HCT116 (cell line): ENCODE results near the gene KHK. TPM values are rescaled to one million over a fixed set of nuclear protein-coding genes. Genes with fewer than 3 reads are reported as not detected.

Experiments used
- ATAC-seq: fragments of 200-7000 bp; cut with Tn5 transposase; 2 replicates; pipeline ENCODE4 v1.9.1; 2020; ENCODE audit warnings: mild to moderate bottlenecking, moderate library complexity
- BruUV-seq: library from RNA; stranded (reverse); fragments of 400-500 nt; replicated peaks from 2 replicates; lab custom pipeline; 2021; lab: Mats Ljungman, UMichigan
- CTCF ChIA-PET: fragments of 300-600 bp; sonication (Branson Sonifier 250); formaldehyde crosslinking; loops from one replicate; lab custom pipeline; 2021; ENCODE audit warnings: antibody characterized with exemption; lab: Charles Lee
- POLR2A ChIA-PET: fragments of 300-600, 350-600 bp; sonication (Branson Sonifier 250); formaldehyde crosslinking; loops from one replicate; lab custom pipeline; 2021; ENCODE audit warnings: antibody characterized with exemption; lab: Charles Lee
- RAD21 ChIA-PET, 2 experiments: fragments of 300-600 bp; sonication (Branson Sonifier 250); formaldehyde crosslinking; loops; one replicate each; lab custom pipeline; 2023; ENCODE audit warnings: low total read pairs in 2 of 2; ENCODE audit not compliant: uncharacterized antibody in 2 of 2, unreplicated experiment in 2 of 2, low non-redundant PET in 1 of 2; lab: Charles Lee
- DNase-seq: peaks from one replicate; pipeline ENCODE4 v3.0.0-alpha.2; 2010; ENCODE audit warnings: low read depth, low spot score
- H2AFZ ChIP-seq: fragments of 200-600 bp; shearing (Covaris generic), sonication (generic); 2 replicates; pipeline ENCODE4 v1.6.1; 2017; ENCODE audit warnings: low read depth, mixed run types, mixed read lengths, antibody characterized with exemption, low read length; ENCODE audit not compliant: poor library complexity, severe bottlenecking
- H3K27ac ChIP-seq: 2 replicates; pipeline ENCODE4 v1.5.1; 2012; ENCODE audit warnings: low read depth, low read length
- H3K27me3 ChIP-seq: fragments of 200-600 bp; sonication (generic); 2 replicates; pipeline ENCODE4 v1.6.1; 2016; ENCODE audit warnings: mixed run types, low read length, mixed read lengths; ENCODE audit not compliant: insufficient read depth
- H3K36me3 ChIP-seq, 2 experiments: fragments of 200-500 bp in 1 of 2; fragments of 200-600 bp in 1 of 2; sonication (Bioruptor generic) in 1 of 2; sonication (generic) in 1 of 2; 2 replicates each; pipeline versions ENCODE4 v1.5.1 to v1.6.1; 2014 to 2016; ENCODE audit warnings: low read length in 2 of 2, inconsistent platforms in 1 of 2, mixed read lengths in 1 of 2, mixed run types in 1 of 2; ENCODE audit not compliant: insufficient read depth in 2 of 2, control insufficient read depth in 1 of 2
- H3K4me1 ChIP-seq, 2 experiments: fragments of 200-600 bp in 1 of 2; sonication (generic) in 1 of 2; 2 replicates each; pipeline versions ENCODE4 v1.5.1 to v1.6.1; 2012 to 2017; ENCODE audit warnings: low read length in 2 of 2, inconsistent platforms in 1 of 2, mild to moderate bottlenecking in 1 of 2, mixed read lengths in 1 of 2, mixed run types in 1 of 2, moderate library complexity in 1 of 2; ENCODE audit not compliant: insufficient read depth in 2 of 2, control insufficient read depth in 1 of 2
- H3K4me2 ChIP-seq: fragments of 200-600 bp; sonication (generic); 2 replicates; pipeline ENCODE4 v1.6.1; 2017; ENCODE audit warnings: mixed run types, low read length, mixed read lengths
- H3K4me3 ChIP-seq, 2 experiments: fragments of 200-600 bp in 1 of 2; sonication (generic) in 1 of 2; replicated peaks in 1 of 2; 2 replicates each; pipeline ENCODE4 v1.5.1; 2011 to 2016; ENCODE audit warnings: low read length in 2 of 2, control low read depth in 1 of 2, low read depth in 1 of 2, mild to moderate bottlenecking in 1 of 2, mixed read lengths in 1 of 2, mixed run types in 1 of 2
- H3K79me2 ChIP-seq: fragments of 200-600 bp; sonication (generic); 2 replicates; pipeline ENCODE4 v1.6.1; 2017; ENCODE audit warnings: mild to moderate bottlenecking, mixed run types, low read length, moderate library complexity, mixed read lengths; ENCODE audit not compliant: insufficient read depth
- H3K9ac ChIP-seq: fragments of 200-600 bp; sonication (generic); 2 replicates; pipeline ENCODE4 v1.6.1; 2016; ENCODE audit warnings: low read length, mixed read lengths
- H3K9me2 ChIP-seq: fragments of 200-600 bp; sonication (generic), shearing (Covaris generic); 2 replicates; pipeline ENCODE4 v1.6.1; 2017; ENCODE audit warnings: mixed run types, mild to moderate bottlenecking, moderate library complexity; ENCODE audit not compliant: insufficient read depth
- H3K9me3 ChIP-seq, 2 experiments: fragments of 200-500 bp in 1 of 2; fragments of 200-600 bp in 1 of 2; sonication (Bioruptor generic) in 1 of 2; sonication (generic) in 1 of 2; 2 replicates each; pipeline ENCODE4 v1.6.1; 2014 to 2017; ENCODE audit warnings: low read length in 2 of 2, mixed read lengths in 2 of 2, inconsistent platforms in 1 of 2, low read depth in 1 of 2, mild to moderate bottlenecking in 1 of 2, mixed run types in 1 of 2, moderate library complexity in 1 of 2; ENCODE audit not compliant: control insufficient read depth in 1 of 2, insufficient read depth in 1 of 2
- H4K20me1 ChIP-seq: fragments of 200-600 bp; sonication (generic), shearing (Covaris generic); 2 replicates; pipeline ENCODE4 v1.6.1; 2017; ENCODE audit warnings: mixed run types, mild to moderate bottlenecking, moderate library complexity; ENCODE audit not compliant: insufficient read depth
- CBX3 ChIP-seq: IDR thresholded peaks from 2 replicates; pipeline ENCODE4 v1.6.1; 2012; ENCODE audit warnings: low read depth
- EGR1 ChIP-seq: IDR thresholded peaks from 2 replicates; pipeline ENCODE4 v1.6.1; 2012; ENCODE audit warnings: low read depth
- ELF1 ChIP-seq: IDR thresholded peaks from 2 replicates; pipeline ENCODE4 v1.6.1; 2012; ENCODE audit warnings: low read depth, borderline replicate concordance
- EZH2 ChIP-seq: fragments of 200-600 bp; sonication (generic); IDR thresholded peaks from 2 replicates; pipeline ENCODE4 v1.6.1; 2017; ENCODE audit warnings: antibody characterized with exemption, mixed run types
- FOSL1 ChIP-seq: IDR thresholded peaks from 2 replicates; pipeline ENCODE4 v1.6.1; 2012; ENCODE audit warnings: low read depth
- POLR2A ChIP-seq: IDR thresholded peaks from 2 replicates; pipeline ENCODE4 v1.7.0; 2011; ENCODE audit warnings: borderline replicate concordance; ENCODE audit not compliant: insufficient read depth, insufficient read length; ENCODE audit errors: extremely low read depth
- POLR2AphosphoS5 ChIP-seq: IDR thresholded peaks from 2 replicates; pipeline ENCODE4 v1.6.1; 2011; ENCODE audit warnings: mild to moderate bottlenecking, low read depth, low read length, moderate library complexity
- SIN3A ChIP-seq: IDR thresholded peaks from 2 replicates; pipeline ENCODE4 v1.6.1; 2012; ENCODE audit warnings: low read depth
- SP1 ChIP-seq: IDR thresholded peaks from 2 replicates; pipeline ENCODE4 v1.6.1; 2012; ENCODE audit warnings: low read depth
- SRF ChIP-seq: IDR thresholded peaks from 2 replicates; pipeline ENCODE4 v1.6.1; 2012; ENCODE audit warnings: low read depth
- TCF7L2 ChIP-seq: IDR thresholded peaks from 2 replicates; pipeline ENCODE4 v1.7.0; 2011; ENCODE audit warnings: borderline replicate concordance, inconsistent platforms; ENCODE audit not compliant: insufficient read depth, insufficient read length; ENCODE audit errors: extremely low read depth
- YY1 ChIP-seq: IDR thresholded peaks from 2 replicates; pipeline ENCODE4 v1.6.1; 2011; ENCODE audit warnings: low read length, low read depth, moderate library complexity, mild to moderate bottlenecking; ENCODE audit not compliant: insufficient replicate concordance; ENCODE audit errors: extremely low read depth
- ZFX ChIP-seq: fragments of 450-650 bp; IDR thresholded peaks from 2 replicates; pipeline ENCODE4 v1.6.1; 2017
- ZNF274 ChIP-seq: fragments of 200-500 bp; sonication (Bioruptor generic); IDR thresholded peaks from 2 replicates; pipeline ENCODE4 v1.6.1; 2014; ENCODE audit warnings: mild to moderate bottlenecking, low read depth, low read length, inconsistent platforms
- intact Hi-C: fragments of 100-400 bp; cut with micrococcal nuclease; formaldehyde crosslinking; loops from 2 replicates; pipeline ENCODE4 v1.10.0; 2022
- total RNA-seq: library from RNA; stranded (reverse); gene quantifications from one replicate; pipeline ENCODE4 v1.2.1, GENCODE V29; 2021; ENCODE audit not compliant: unreplicated experiment
- TF ChIP-seq, protein P1 (sequence below): IDR thresholded peaks from 2 replicates; pipeline ENCODE4 v1.6.1; 2011; ENCODE audit warnings: mild to moderate bottlenecking, low read length, moderate library complexity; ENCODE audit not compliant: insufficient replicate concordance; ENCODE audit errors: extremely low read depth
- TF ChIP-seq, protein P2 (sequence below): IDR thresholded peaks from 2 replicates; pipeline ENCODE4 v1.6.1; 2012; ENCODE audit warnings: low read depth
- TF ChIP-seq, protein P3 (sequence below): IDR thresholded peaks from 2 replicates; pipeline ENCODE4 v1.6.1; 2012

The KHK gene
- total RNA-seq, 1 experiment from 2014 or later = 6.7 TPM

DNA sequence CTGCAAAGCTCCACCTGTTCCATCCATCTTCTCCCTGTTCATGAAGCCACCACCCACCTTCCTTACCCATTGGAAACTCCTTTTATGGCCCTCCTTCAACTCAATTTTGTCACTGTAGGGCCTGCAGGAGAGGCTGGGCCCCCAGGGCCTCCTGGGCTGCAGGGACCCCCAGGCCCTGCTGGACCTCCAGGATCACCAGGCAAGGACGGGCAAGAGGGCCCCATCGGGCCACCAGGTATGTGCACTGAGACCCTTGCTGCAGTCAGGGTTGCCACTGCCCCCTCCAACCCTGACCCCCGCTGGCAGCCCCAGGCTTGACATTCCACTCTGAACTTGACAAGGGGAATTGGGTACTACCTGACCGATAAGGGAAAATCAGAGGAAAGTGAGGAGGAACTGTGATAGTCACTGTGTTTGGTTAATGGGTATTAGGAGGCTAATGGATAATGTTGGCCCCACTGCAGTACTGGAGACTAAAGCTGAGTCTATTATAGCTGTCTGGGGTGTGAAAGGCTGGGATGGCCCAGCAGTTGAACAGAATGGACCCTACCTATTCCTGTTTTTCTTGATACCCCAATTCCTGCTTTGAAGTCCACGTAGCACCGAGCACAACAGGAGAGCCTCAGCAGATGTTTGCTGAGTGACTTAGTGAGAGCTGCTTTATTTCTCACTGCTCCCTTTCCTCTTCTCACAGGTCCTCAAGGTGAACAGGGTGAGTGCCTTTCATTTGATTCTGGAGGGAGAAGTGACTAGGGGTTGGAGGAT, 2.1 kb upstream of the KHK start:
- Histone ChIP-seq H3K4me2 (no peak overlapping the region), H3K9me2 (no peaks in the 10 kb centered on the region), H4K20me1 (no peaks in the 10 kb centered on the region), H3K4me1 (peaks cover 13 to 42% of the 10 kb centered on the region in 2 experiments), H2AFZ (no peak overlapping the region), H3K9me3 (no peaks in the 10 kb centered on the region), H3K4me3 (no peak overlapping the region), H3K79me2 (no peaks in the 10 kb centered on the region), H3K36me3 (no peaks in the 10 kb centered on the region), H3K9ac (no peak overlapping the region), H3K27ac (no peak overlapping the region), H3K27me3 (no peaks in the 10 kb centered on the region)
- no peak for TF ChIP-seq EGR1
- no peak for TF ChIP-seq POLR2A
- no peak for TF ChIP-seq FOSL1
- TF ChIP-seq CBX3 = no peak
- TF ChIP-seq, protein P1, sequence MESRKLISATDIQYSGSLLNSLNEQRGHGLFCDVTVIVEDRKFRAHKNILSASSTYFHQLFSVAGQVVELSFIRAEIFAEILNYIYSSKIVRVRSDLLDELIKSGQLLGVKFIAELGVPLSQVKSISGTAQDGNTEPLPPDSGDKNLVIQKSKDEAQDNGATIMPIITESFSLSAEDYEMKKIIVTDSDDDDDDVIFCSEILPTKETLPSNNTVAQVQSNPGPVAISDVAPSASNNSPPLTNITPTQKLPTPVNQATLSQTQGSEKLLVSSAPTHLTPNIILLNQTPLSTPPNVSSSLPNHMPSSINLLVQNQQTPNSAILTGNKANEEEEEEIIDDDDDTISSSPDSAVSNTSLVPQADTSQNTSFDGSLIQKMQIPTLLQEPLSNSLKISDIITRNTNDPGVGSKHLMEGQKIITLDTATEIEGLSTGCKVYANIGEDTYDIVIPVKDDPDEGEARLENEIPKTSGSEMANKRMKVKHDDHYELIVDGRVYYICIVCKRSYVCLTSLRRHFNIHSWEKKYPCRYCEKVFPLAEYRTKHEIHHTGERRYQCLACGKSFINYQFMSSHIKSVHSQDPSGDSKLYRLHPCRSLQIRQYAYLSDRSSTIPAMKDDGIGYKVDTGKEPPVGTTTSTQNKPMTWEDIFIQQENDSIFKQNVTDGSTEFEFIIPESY = no peak
- TF ChIP-seq POLR2AphosphoS5 = no peak
- no peak for TF ChIP-seq ZFX
- TF ChIP-seq, protein P2, sequence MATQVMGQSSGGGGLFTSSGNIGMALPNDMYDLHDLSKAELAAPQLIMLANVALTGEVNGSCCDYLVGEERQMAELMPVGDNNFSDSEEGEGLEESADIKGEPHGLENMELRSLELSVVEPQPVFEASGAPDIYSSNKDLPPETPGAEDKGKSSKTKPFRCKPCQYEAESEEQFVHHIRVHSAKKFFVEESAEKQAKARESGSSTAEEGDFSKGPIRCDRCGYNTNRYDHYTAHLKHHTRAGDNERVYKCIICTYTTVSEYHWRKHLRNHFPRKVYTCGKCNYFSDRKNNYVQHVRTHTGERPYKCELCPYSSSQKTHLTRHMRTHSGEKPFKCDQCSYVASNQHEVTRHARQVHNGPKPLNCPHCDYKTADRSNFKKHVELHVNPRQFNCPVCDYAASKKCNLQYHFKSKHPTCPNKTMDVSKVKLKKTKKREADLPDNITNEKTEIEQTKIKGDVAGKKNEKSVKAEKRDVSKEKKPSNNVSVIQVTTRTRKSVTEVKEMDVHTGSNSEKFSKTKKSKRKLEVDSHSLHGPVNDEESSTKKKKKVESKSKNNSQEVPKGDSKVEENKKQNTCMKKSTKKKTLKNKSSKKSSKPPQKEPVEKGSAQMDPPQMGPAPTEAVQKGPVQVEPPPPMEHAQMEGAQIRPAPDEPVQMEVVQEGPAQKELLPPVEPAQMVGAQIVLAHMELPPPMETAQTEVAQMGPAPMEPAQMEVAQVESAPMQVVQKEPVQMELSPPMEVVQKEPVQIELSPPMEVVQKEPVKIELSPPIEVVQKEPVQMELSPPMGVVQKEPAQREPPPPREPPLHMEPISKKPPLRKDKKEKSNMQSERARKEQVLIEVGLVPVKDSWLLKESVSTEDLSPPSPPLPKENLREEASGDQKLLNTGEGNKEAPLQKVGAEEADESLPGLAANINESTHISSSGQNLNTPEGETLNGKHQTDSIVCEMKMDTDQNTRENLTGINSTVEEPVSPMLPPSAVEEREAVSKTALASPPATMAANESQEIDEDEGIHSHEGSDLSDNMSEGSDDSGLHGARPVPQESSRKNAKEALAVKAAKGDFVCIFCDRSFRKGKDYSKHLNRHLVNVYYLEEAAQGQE = no peak
- TF ChIP-seq ELF1 = no peak
- no peak for TF ChIP-seq YY1
- no peak for TF ChIP-seq ZNF274
- no peak for TF ChIP-seq SRF
- no peak for TF ChIP-seq SIN3A
- no peak for TF ChIP-seq TCF7L2
- no peak for TF ChIP-seq SP1
- TF ChIP-seq EZH2 = no peak
- TF ChIP-seq, protein P3, sequence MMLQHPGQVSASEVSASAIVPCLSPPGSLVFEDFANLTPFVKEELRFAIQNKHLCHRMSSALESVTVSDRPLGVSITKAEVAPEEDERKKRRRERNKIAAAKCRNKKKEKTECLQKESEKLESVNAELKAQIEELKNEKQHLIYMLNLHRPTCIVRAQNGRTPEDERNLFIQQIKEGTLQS = no peak
- ChIA-PET RAD21 (no interaction called here), POLR2A (no interaction called here), CTCF (interaction anchor here (1.3 to 3.1 kb wide), 2 partner anchors 123 to 238 kb away, joined by 5 to 15 read pairs; no protein-coding TSS in a partner anchor)
- intact Hi-C loops = loop anchor here (1.0 kb wide), 1 partner anchor 123 kb away; no protein-coding TSS in a partner anchor
- no TSS peak for BruUV-seq
- DNase-seq = no peak
- ATAC-seq = no peak
